Naive thymus-derived CD4-positive, alpha-beta T cell (primary cell): Measurements from ENCODE around the gene IL37. TPM values are rescaled to one million over a fixed set of nuclear protein-coding genes. Genes with fewer than 3 reads are reported as not detected.

Experiments
- ATAC-seq: fragments of 150-1000 bp; cut with Tn5 transposase; 2 replicates; pipeline ENCODE4 v1.10.0; 2021; ENCODE audit warnings: mild to moderate bottlenecking, moderate library complexity
- CTCF ChIA-PET: fragments of 350-600 bp; sonication (Branson Sonifier 250); formaldehyde crosslinking; loops from one replicate; lab custom pipeline; 2021; ENCODE audit warnings: antibody characterized with exemption; lab: Charles Lee
- POLR2A ChIA-PET: fragments of 350-600 bp; sonication (Branson Sonifier 250); formaldehyde crosslinking; loops from one replicate; lab custom pipeline; 2021; ENCODE audit warnings: antibody characterized with exemption, inconsistent platforms; lab: Charles Lee
- DNase-seq, 9 donors: peaks; one replicate each; pipeline versions ENCODE4 v3.0.0 to v3.0.0-alpha.2; 2020 to 2022; ENCODE audit warnings: mixed read lengths in 1 of 9
- H3K27ac ChIP-seq: one replicate; pipeline ENCODE4 v1.7.0; 2013; ENCODE audit warnings: mild to moderate bottlenecking, low read depth, low read length, moderate library complexity
- H3K27me3 ChIP-seq, 2 donors: one replicate each; pipeline ENCODE4 v1.7.0; 2013; ENCODE audit warnings: low read length in 2 of 2, mild to moderate bottlenecking in 2 of 2, moderate library complexity in 2 of 2; ENCODE audit not compliant: control insufficient read depth in 2 of 2, insufficient read depth in 2 of 2
- H3K36me3 ChIP-seq, 3 experiments: 1 replicate in 2 of 3; 2 replicates in 1 of 3; pipeline ENCODE4 v1.7.0; 2013; ENCODE audit warnings: low read length in 3 of 3, mild to moderate bottlenecking in 3 of 3, moderate library complexity in 1 of 3; ENCODE audit not compliant: insufficient read depth in 3 of 3, control insufficient read depth in 2 of 3
- H3K4me1 ChIP-seq, 2 donors: one replicate each; pipeline ENCODE4 v1.7.0; 2013; ENCODE audit warnings: low read length in 2 of 2, mild to moderate bottlenecking in 2 of 2, moderate library complexity in 1 of 2; ENCODE audit not compliant: control insufficient read depth in 2 of 2, insufficient read depth in 2 of 2
- H3K4me3 ChIP-seq: 2 replicates; pipeline ENCODE4 v1.7.0; 2013; ENCODE audit warnings: mild to moderate bottlenecking, low read length
- H3K9me3 ChIP-seq, 3 experiments: 1 replicate in 2 of 3; 2 replicates in 1 of 3; pipeline ENCODE4 v1.7.0; 2013; ENCODE audit warnings: low read length in 3 of 3; ENCODE audit not compliant: control insufficient read depth in 2 of 3
- H3K27ac Mint-ChIP-seq, 9 donors: one replicate each; pipeline ENCODE4 v1.8.0; 2020 to 2022; ENCODE audit warnings: mixed read lengths in 9 of 9, mild to moderate bottlenecking in 8 of 9, moderate library complexity in 5 of 9, inconsistent platforms in 2 of 9
- H3K27me3 Mint-ChIP-seq, 5 donors: one replicate each; pipeline ENCODE4 v1.8.0; 2021 to 2022; ENCODE audit warnings: mixed read lengths in 5 of 5, mild to moderate bottlenecking in 1 of 5
- H3K36me3 Mint-ChIP-seq, 5 donors: one replicate each; pipeline ENCODE4 v1.8.0; 2020 to 2022; ENCODE audit warnings: mixed read lengths in 5 of 5, mild to moderate bottlenecking in 3 of 5, inconsistent platforms in 1 of 5
- H3K4me1 Mint-ChIP-seq, 7 donors: one replicate each; pipeline ENCODE4 v1.8.0; 2020 to 2022; ENCODE audit warnings: mixed read lengths in 7 of 7, mild to moderate bottlenecking in 3 of 7, inconsistent platforms in 1 of 7
- H3K4me3 Mint-ChIP-seq, 10 donors: one replicate each; pipeline ENCODE4 v1.8.0; 2020 to 2022; ENCODE audit warnings: mild to moderate bottlenecking in 10 of 10, mixed read lengths in 10 of 10, moderate library complexity in 6 of 10, inconsistent platforms in 2 of 10
- H3K9me3 Mint-ChIP-seq, 11 donors: one replicate each; pipeline ENCODE4 v1.8.0; 2020 to 2022; ENCODE audit warnings: mixed read lengths in 11 of 11, mild to moderate bottlenecking in 4 of 11, inconsistent platforms in 1 of 11, moderate library complexity in 1 of 11
- intact Hi-C, 2 donors: fragments of 100-400 bp; cut with micrococcal nuclease; formaldehyde crosslinking; loops; one replicate each; pipeline ENCODE4 v1.15.1; 2023
- polyA plus RNA-seq, 2 donors: library from polyadenylated mRNA; unstranded; fragments of 300-500 nt; fragmentation: Illumina TruSeq; gene quantifications; one replicate each; pipeline ENCODE4 v1.2.3, GENCODE V29; 2021
- total RNA-seq, 6 experiments: library from RNA in 5 of 6; stranded (reverse) in 5 of 6; gene quantifications; 1 replicate in 5 of 6; 2 replicates in 1 of 6; pipeline ENCODE4 v1.2.3 and lab custom pipeline; 2021 to 2026

The IL37 gene
- total and polyA plus RNA-seq, 7 experiments from 2014 or later: not detected

DNA sequence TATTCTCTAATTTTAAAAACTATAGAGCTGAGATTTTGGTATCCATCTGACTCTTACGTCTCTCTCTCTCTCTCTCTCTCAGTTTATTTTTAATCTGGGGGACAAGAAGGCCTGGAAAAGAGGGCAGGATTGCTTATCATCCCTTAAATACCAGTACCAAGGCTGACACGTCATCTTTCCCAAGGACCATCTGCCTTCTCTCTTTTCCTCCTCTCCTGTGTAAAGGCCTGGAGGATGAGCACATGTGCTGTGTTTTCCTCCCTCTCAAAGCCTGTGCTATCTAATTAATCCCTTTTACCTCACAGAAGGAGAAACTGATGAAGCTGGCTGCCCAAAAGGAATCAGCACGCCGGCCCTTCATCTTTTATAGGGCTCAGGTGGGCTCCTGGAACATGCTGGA lies 7.3 kb downstream of the IL37 start:
- Histone ChIP-seq H3K9me3 (no peaks in the 10 kb centered on the region), H3K36me3 (no peaks in the 10 kb centered on the region), H3K27ac (no peak overlapping the region), H3K27me3 (no peaks in the 10 kb centered on the region), H3K4me1 (peaks cover 0 to 45% of the 10 kb centered on the region in 2 donors), H3K4me3 (no peak overlapping the region)
- no peak for DNase-seq
- Mint-ChIP-seq H3K9me3 (peaks cover 0 to 5% (median 0%) of the 10 kb centered on the region in 11 donors), H3K36me3 (peaks cover 0 to 2% (median 0%) of the 10 kb centered on the region in 5 donors), H3K27ac (no peak overlapping the region), H3K4me3 (no peak overlapping the region), H3K27me3 (peaks cover 0 to 3% (median 0%) of the 10 kb centered on the region in 5 donors), H3K4me1 (peaks cover 0 to 31% (median 6%) of the 10 kb centered on the region in 7 donors)
- CTCF ChIA-PET: no interaction called here
- POLR2A ChIA-PET: no interaction called here
- intact Hi-C loops: no loop called here
- no peak for ATAC-seq

DNA sequence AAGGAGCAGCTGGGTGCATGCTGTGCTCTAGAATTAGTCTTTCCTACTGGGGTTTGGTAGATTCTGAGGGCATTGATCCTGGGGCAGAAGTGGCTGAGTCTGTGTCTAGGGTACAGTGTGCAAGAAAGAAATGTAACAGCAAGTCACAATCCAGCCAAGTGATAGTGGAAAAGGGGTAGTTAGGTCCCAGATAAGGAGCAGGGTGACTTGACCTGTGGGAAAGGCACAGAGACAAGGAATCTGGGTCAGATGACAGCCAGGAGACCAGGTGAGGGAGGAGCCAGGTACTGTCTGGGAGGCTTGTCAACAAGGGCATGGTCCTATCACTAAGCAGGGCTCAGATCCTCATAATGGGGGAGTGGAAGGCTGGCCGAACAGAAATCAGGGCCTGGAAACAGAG lies 8.1 kb downstream of the IL37 start:
- no peak overlapping the region for H3K4me3 ChIP-seq
- POLR2A ChIA-PET: no interaction called here
- CTCF ChIA-PET: no interaction called here
- intact Hi-C loops: no loop called here
- no peak overlapping the region for H3K27ac ChIP-seq
- Mint-ChIP-seq H3K27me3 (peaks cover 0 to 5% (median 0%) of the 10 kb centered on the region in 5 donors), H3K4me3 (no peak overlapping the region), H3K36me3 (peaks cover 0 to 2% (median 0%) of the 10 kb centered on the region in 5 donors), H3K4me1 (peaks cover 0 to 31% (median 6%) of the 10 kb centered on the region in 7 donors), H3K9me3 (peaks cover 0 to 5% (median 0%) of the 10 kb centered on the region in 11 donors), H3K27ac (no peak overlapping the region)
- H3K27me3 ChIP-seq: no peaks in the 10 kb centered on the region
- no peaks in the 10 kb centered on the region for H3K36me3 ChIP-seq
- DNase-seq: no peak
- H3K9me3 ChIP-seq: no peaks in the 10 kb centered on the region
- peaks cover 0 to 42% of the 10 kb centered on the region in 2 donors for H3K4me1 ChIP-seq
- no peak for ATAC-seq

DNA sequence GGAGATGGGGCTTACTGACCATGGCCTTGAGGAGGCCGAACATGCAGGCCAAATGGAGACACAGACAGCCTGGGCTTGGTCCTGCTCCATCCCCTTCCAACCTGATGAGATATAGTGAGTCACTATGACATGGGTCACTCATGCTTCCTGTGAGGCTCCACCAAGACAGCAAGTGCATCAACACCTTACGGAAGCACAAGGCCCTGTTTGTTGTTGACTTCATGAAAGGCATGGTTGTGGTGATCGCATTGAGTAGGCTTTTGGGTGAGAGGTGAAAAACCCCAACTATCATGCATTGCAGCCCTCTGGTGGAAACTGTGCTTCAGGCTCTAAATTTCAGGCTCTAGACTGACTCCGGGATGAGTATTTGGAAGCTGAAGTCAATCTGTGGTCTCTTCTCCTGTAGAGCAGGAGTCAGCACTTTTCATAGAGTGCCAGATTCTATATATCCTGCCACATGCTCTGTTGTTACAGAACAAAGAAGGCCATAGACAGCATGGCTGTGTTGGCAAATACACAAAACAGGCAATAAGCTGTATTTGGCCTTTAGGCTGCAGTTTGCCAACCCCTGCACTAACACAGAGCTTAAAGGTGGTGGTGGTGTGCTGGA lies 10.1 kb downstream of the IL37 start:
- ATAC-seq (peak; percentile 69), DNase-seq (peak in 1 of 9 donors; percentile 29)
- POLR2A ChIA-PET: no interaction called here
- Histone ChIP-seq H3K27me3 (no peaks in the 10 kb centered on the region), H3K4me1 (peaks cover 0 to 25% of the 10 kb centered on the region in 2 donors), H3K36me3 (no peaks in the 10 kb centered on the region), H3K27ac (no peak overlapping the region), H3K9me3 (no peaks in the 10 kb centered on the region), H3K4me3 (no peak overlapping the region)
- Mint-ChIP-seq H3K4me3 (peak overlapping the region in 1 of 10 donors; percentile 27), H3K36me3 (peaks cover 0 to 2% (median 0%) of the 10 kb centered on the region in 5 donors), H3K4me1 (peaks cover 0 to 19% (median 0%) of the 10 kb centered on the region in 7 donors), H3K9me3 (peaks cover 0 to 5% (median 0%) of the 10 kb centered on the region in 11 donors), H3K27ac (peak overlapping the region in 2 of 9 donors; percentile 22 to 87), H3K27me3 (peaks cover 0 to 13% (median 0%) of the 10 kb centered on the region in 5 donors)
- intact Hi-C loops: no loop called here
- CTCF ChIA-PET: no interaction called here

DNA sequence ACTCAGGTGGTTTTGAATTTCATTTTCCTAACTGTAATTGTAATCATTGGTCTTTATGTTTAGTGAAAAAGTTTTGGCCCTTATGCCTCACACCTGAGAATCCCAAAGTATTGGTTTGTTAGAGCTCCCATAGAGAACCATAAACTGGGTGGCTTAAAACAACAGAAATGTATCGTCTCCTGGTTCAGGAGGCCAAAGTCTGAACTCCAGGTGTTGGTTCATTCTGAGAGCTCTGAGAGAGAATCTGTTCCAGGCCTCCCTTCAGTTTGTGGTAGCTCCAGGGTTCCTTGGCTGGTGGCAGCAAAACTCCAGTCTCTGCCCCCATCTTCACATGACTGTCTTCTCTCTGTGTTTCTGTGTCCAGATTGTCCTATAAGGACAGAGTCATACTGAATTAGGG lies 11.0 kb downstream of the IL37 start:
- no peak overlapping the region for H3K27ac Mint-ChIP-seq
- no peaks in the 10 kb centered on the region for H3K9me3 ChIP-seq
- peaks cover 0 to 14% (median 0%) of the 10 kb centered on the region in 5 donors for H3K27me3 Mint-ChIP-seq
- no peaks in the 10 kb centered on the region for H3K36me3 Mint-ChIP-seq
- no peak overlapping the region for H3K4me3 Mint-ChIP-seq
- no peaks in the 10 kb centered on the region for H3K36me3 ChIP-seq
- no peak overlapping the region for H3K4me3 ChIP-seq
- POLR2A ChIA-PET: no interaction called here
- intact Hi-C loops: no loop called here
- H3K9me3 Mint-ChIP-seq: peaks cover 0 to 5% (median 0%) of the 10 kb centered on the region in 11 donors
- ATAC-seq (no peak), DNase-seq (no peak)
- H3K27ac ChIP-seq: no peak overlapping the region
- CTCF ChIA-PET: no interaction called here
- peaks cover 0 to 16% of the 10 kb centered on the region in 2 donors for H3K4me1 ChIP-seq
- H3K27me3 ChIP-seq: no peaks in the 10 kb centered on the region
- H3K4me1 Mint-ChIP-seq: peaks cover 0 to 10% (median 0%) of the 10 kb centered on the region in 7 donors

DNA sequence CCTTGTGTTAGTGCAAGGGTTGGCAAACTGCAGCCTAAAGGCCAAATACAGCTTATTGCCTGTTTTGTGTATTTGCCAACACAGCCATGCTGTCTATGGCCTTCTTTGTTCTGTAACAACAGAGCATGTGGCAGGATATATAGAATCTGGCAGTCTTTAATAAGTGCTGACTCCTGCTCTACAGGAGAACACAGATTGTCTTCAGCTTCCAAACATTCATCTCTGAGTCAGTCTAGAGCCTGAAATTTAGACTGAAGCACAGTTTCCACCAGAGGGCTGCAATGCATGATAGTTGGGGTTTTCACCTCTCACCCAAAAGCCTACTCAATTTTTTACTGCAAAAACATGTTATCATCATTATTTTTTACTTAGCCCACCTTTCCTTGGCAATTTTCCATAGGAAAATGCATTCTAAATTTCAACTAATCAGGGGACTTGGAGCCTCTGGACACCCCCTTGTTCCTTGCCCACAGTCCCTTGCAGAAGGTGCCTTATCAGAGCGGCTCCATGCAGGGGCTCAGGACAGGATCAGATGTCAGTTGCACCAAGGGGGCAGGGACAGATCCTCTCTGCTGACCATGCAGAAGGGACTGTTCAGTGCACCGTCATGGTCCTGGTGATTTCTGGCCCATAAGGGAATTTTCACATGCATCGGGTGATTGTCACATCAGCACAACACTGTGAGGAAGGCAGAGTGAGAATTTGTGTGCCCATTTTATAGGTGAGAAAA lies 12.4 kb downstream of the IL37 start:
- H3K27me3 ChIP-seq: no peaks in the 10 kb centered on the region
- DNase-seq: no peak
- no peak for ATAC-seq

DNA sequence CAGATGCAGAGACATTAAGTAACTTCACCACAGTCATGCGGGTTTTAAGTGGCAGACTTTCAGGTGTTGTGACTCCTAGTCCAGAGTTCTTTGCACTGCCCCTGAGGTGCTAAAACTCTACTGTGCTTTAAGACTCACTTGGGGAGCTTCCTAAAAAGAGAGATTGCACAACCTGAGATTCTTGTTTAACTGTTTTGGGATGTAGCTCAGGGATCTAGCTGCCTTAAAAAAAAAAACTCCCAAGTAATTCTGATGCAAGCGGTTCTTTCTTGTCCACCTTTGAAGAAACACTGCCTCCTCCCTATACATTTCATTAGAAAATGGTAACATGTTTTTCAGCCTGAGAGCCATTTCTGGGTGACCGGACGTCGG lies 13.0 kb downstream of the IL37 start:
- Histone ChIP-seq H3K9me3 (no peaks in the 10 kb centered on the region), H3K4me1 (peaks cover 0 to 16% of the 10 kb centered on the region in 2 donors), H3K4me3 (no peak overlapping the region), H3K36me3 (no peaks in the 10 kb centered on the region), H3K27ac (no peak overlapping the region), H3K27me3 (no peaks in the 10 kb centered on the region)
- ChIA-PET CTCF (no interaction called here), POLR2A (no interaction called here)
- peaks cover 0 to 7% (median 0%) of the 10 kb centered on the region in 7 donors for H3K4me1 Mint-ChIP-seq
- no peaks in the 10 kb centered on the region for H3K36me3 Mint-ChIP-seq
- peaks cover 0 to 4% (median 0%) of the 10 kb centered on the region in 11 donors for H3K9me3 Mint-ChIP-seq
- DNase-seq: no peak
- no peak overlapping the region for H3K27ac Mint-ChIP-seq
- H3K27me3 Mint-ChIP-seq: peaks cover 0 to 22% (median 0%) of the 10 kb centered on the region in 5 donors
- intact Hi-C loops: no loop called here
- H3K4me3 Mint-ChIP-seq: no peak overlapping the region
- ATAC-seq: peak; percentile 38

More for the DNA sequence above, 12.4 kb downstream of the IL37 start:
- Histone ChIP-seq H3K36me3 (no peaks in the 10 kb centered on the region), H3K4me1 (peaks cover 0 to 16% of the 10 kb centered on the region in 2 donors), H3K9me3 (no peaks in the 10 kb centered on the region), H3K4me3 (no peak overlapping the region), H3K27ac (no peak overlapping the region)
- Mint-ChIP-seq H3K4me3 (no peak overlapping the region), H3K27ac (no peak overlapping the region), H3K9me3 (peaks cover 0 to 5% (median 0%) of the 10 kb centered on the region in 11 donors), H3K4me1 (peaks cover 0 to 7% (median 0%) of the 10 kb centered on the region in 7 donors), H3K36me3 (no peaks in the 10 kb centered on the region), H3K27me3 (peaks cover 0 to 22% (median 0%) of the 10 kb centered on the region in 5 donors)
- CTCF ChIA-PET: no interaction called here
- POLR2A ChIA-PET: no interaction called here
- intact Hi-C loops: no loop called here
